Chondrocyte (in vitro differentiated cells): ENCODE results near the gene MRPL3. TPM values are rescaled to one million over a fixed set of nuclear protein-coding genes. Genes with fewer than 3 reads are reported as not detected.

ENCODE experiments used
- DNase-seq: peaks from one replicate; pipeline ENCODE4 v3.0.0; 2021; ENCODE audit warnings: mixed read lengths, low spot score
- H3K27ac Mint-ChIP-seq: one replicate; pipeline ENCODE4 v1.8.0; 2021; ENCODE audit warnings: mild to moderate bottlenecking, moderate library complexity, mixed read lengths; ENCODE audit not compliant: unreplicated experiment
- H3K27me3 Mint-ChIP-seq: 2 replicates; pipeline ENCODE4 v1.8.0; 2021; ENCODE audit warnings: low read depth, mixed read lengths
- H3K36me3 Mint-ChIP-seq: 2 replicates; pipeline ENCODE4 v1.8.0; 2021; ENCODE audit warnings: low read depth, mixed read lengths
- H3K4me1 Mint-ChIP-seq: 2 replicates; pipeline ENCODE4 v1.8.0; 2021; ENCODE audit warnings: low read depth, mild to moderate bottlenecking, mixed read lengths
- H3K4me3 Mint-ChIP-seq: one replicate; pipeline ENCODE4 v1.8.0; 2021; ENCODE audit warnings: mild to moderate bottlenecking, moderate library complexity, mixed read lengths; ENCODE audit not compliant: unreplicated experiment
- H3K9me3 Mint-ChIP-seq: 2 replicates; pipeline ENCODE4 v1.8.0; 2021; ENCODE audit warnings: low read depth, mixed read lengths
- total RNA-seq: library from RNA; stranded (reverse); gene quantifications from 3 replicates; pipeline ENCODE4 v1.2.1, GENCODE V29; 2021
- TF ChIP-seq, protein P1 (sequence below): fragments of 200-600 bp; sonication (generic); IDR thresholded peaks from 2 replicates; pipeline ENCODE4 v1.5.0; 2021; ENCODE audit warnings: antibody characterized with exemption, mild to moderate bottlenecking, moderate library complexity

The MRPL3 gene
- total RNA-seq, 1 donor from 2014 or later, result 58.0 TPM

DNA sequence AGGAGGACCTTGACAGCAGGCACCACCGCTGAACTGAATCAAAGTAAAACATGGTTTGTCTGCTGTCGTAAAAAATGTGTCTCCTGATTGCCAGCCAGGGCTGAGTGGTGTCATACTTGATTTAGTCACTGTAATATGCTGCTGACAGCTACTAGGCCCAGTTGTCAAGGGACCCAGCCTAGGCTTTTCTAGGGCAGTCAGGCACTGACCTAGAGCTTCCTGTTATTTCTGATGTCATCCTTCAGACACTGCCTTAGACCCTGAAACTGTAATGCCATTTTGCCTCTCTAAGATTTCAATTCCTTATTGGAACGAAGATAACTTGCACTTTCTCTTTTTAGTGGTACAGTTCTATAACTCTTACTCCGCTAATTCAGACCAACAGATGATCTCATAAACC is 2.6 kb upstream of the MRPL3 start:
- H3K4me1 Mint-ChIP-seq, result peaks cover 22% of the 10 kb centered on the region

DNA sequence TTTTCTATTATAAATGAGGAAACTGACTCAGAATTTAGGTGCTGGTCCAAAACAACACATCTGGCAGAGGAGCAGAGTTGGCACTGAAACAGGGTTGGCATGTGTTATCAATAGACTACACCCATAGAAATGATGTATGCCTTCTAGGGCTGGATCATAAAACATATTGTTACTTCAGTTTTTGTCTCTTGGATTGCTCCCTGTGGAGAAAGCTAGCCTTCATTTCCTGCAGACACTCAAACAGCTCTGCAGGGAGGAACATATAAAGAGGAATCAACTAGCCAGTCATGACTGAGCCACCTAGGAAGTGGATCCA is 507 bp upstream of the MRPL3 start:
- H3K27ac Mint-ChIP-seq, result no peak overlapping the region
- peaks cover 2% of the 10 kb centered on the region for H3K9me3 Mint-ChIP-seq
- H3K4me1 Mint-ChIP-seq, result peaks cover 22% of the 10 kb centered on the region
- DNase-seq, result no peak
- H3K4me3 Mint-ChIP-seq, result peak overlapping the region; percentile 94
- peaks cover 11% of the 10 kb centered on the region for H3K36me3 Mint-ChIP-seq
- H3K27me3 Mint-ChIP-seq, result peaks cover 4% of the 10 kb centered on the region
- TF ChIP-seq, protein P1, sequence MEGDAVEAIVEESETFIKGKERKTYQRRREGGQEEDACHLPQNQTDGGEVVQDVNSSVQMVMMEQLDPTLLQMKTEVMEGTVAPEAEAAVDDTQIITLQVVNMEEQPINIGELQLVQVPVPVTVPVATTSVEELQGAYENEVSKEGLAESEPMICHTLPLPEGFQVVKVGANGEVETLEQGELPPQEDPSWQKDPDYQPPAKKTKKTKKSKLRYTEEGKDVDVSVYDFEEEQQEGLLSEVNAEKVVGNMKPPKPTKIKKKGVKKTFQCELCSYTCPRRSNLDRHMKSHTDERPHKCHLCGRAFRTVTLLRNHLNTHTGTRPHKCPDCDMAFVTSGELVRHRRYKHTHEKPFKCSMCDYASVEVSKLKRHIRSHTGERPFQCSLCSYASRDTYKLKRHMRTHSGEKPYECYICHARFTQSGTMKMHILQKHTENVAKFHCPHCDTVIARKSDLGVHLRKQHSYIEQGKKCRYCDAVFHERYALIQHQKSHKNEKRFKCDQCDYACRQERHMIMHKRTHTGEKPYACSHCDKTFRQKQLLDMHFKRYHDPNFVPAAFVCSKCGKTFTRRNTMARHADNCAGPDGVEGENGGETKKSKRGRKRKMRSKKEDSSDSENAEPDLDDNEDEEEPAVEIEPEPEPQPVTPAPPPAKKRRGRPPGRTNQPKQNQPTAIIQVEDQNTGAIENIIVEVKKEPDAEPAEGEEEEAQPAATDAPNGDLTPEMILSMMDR, result no peak

More for the DNA sequence above, 2.6 kb upstream of the MRPL3 start:
- H3K36me3 Mint-ChIP-seq, result peaks cover 2% of the 10 kb centered on the region
- H3K27me3 Mint-ChIP-seq, result peaks cover 4% of the 10 kb centered on the region
- TF ChIP-seq, protein P1, result no peak
- no peak for DNase-seq
- no peak overlapping the region for H3K27ac Mint-ChIP-seq
- H3K9me3 Mint-ChIP-seq, result peaks cover 2% of the 10 kb centered on the region
- H3K4me3 Mint-ChIP-seq, result no peak overlapping the region

DNA sequence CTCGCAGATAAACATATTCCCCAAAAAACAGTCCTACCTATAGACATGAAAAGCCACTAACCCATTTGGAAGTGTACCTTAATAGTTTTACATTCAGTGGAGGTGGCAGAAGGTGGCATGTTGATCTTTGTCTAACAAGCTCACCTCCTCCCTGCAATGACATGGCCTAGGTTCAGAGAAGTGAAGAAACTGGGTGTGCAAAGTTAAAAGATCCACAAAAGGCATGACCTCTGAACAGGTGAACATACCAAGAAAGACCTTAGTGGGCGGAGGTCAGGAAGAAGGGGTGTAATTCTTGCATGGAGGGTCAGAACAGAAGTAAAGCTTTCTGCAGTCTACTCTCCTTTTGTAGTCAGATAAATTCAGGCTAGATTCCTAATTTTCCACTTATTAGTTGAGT is 822 bp downstream of the MRPL3 start:
- H3K4me3 Mint-ChIP-seq, result peak overlapping the region; percentile 94
- DNase-seq, result no peak

DNA sequence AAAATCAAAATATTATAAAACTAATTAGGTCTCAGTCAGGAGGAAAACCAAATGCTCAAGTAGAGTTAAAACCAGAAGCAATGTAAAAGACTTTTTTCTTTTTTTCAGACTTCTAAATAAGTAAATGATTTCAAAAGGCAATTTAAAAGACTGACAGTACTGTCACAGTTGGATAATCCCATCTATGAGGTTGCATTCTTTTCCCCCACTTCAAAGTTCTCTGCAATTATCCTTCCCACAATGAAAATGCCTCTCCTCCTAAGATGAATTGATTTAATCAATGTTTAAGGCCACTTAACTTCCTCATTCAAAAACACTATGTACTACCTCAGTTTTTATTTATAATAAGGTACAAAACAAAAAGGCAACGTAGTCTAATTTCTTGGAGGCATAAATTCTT is 8.1 kb downstream of the MRPL3 start:
- no peaks in the 10 kb centered on the region for H3K9me3 Mint-ChIP-seq
- no peaks in the 10 kb centered on the region for H3K4me1 Mint-ChIP-seq
- H3K27me3 Mint-ChIP-seq, result no peaks in the 10 kb centered on the region
- H3K36me3 Mint-ChIP-seq, result peaks cover 22% of the 10 kb centered on the region
- no peak overlapping the region for H3K27ac Mint-ChIP-seq
- no peak for DNase-seq
- no peak overlapping the region for H3K4me3 Mint-ChIP-seq
- TF ChIP-seq, protein P1, result no peak

More for the DNA sequence above, 822 bp downstream of the MRPL3 start:
- Mint-ChIP-seq H3K27ac (peak overlapping the region; percentile 76), H3K9me3 (no peaks in the 10 kb centered on the region), H3K36me3 (peaks cover 12% of the 10 kb centered on the region), H3K27me3 (no peaks in the 10 kb centered on the region), H3K4me1 (peaks cover 22% of the 10 kb centered on the region)
- TF ChIP-seq, protein P1, result no peak

DNA sequence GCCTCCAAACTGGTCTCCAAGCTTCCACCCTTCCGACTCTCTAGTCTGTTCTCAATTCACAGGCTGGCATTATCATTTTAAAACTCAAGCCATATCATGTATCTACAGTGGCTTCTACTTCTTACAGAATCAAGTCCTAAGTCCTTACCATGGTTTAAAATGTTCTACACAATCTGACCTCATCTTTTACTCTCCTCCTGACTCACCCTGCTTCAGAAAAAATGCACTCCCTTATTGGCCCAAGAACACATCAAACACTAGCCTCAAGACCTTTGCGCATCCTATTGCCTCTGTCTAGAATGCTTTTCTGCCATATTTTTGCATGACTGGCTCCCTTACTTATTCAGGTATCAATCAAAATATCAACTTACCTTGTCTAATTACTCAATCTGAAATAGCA is 11.0 kb downstream of the MRPL3 start:
- H3K9me3 Mint-ChIP-seq, result no peaks in the 10 kb centered on the region
- no peak overlapping the region for H3K4me3 Mint-ChIP-seq
- no peaks in the 10 kb centered on the region for H3K27me3 Mint-ChIP-seq
- TF ChIP-seq, protein P1, result no peak
- H3K4me1 Mint-ChIP-seq, result no peaks in the 10 kb centered on the region
- H3K27ac Mint-ChIP-seq, result no peak overlapping the region
- DNase-seq, result no peak
- H3K36me3 Mint-ChIP-seq, result peaks cover 18% of the 10 kb centered on the region
